Cardiac septum (tissue), 1 donor: ENCODE measurements around the gene ATP13A2. TPM values are rescaled to one million over a fixed set of nuclear protein-coding genes. Genes with fewer than 3 reads are reported as not detected.

Experiments used
- DNase-seq: peaks from one replicate; pipeline ENCODE4 v3.0.0-alpha.2; 2020; ENCODE audit warnings: low spot score
- intact Hi-C: fragments of 100-400 bp; cut with DNase I; formaldehyde crosslinking; loops from one replicate; pipeline ENCODE4 v1.14.0; 2022
- total RNA-seq: library from RNA; stranded (reverse); fragmentation: NEBNext Ultra II Directional; extraction: Animal tissue kit (Norgen Biotek cat#: 25700); gene quantifications from one replicate; pipeline ENCODE4 v1.2.1, GENCODE V29; 2021
- donor health status: DM: no; HTN: no; CAD: no.

Gene ATP13A2
- total RNA-seq, 1 donor from 2014 or later: 13.3 TPM

- DNase-seq: no peak
- intact Hi-C loops: no loop called here
Observed at GRCh38 chr1:16982902-16983301, 28.8 kb downstream of the ATP13A2 start.

- intact Hi-C loops: no loop called here
- DNase-seq: no peak
Observed at GRCh38 chr1:16981269-16981849, 30.4 kb downstream of the ATP13A2 start.

DNA sequence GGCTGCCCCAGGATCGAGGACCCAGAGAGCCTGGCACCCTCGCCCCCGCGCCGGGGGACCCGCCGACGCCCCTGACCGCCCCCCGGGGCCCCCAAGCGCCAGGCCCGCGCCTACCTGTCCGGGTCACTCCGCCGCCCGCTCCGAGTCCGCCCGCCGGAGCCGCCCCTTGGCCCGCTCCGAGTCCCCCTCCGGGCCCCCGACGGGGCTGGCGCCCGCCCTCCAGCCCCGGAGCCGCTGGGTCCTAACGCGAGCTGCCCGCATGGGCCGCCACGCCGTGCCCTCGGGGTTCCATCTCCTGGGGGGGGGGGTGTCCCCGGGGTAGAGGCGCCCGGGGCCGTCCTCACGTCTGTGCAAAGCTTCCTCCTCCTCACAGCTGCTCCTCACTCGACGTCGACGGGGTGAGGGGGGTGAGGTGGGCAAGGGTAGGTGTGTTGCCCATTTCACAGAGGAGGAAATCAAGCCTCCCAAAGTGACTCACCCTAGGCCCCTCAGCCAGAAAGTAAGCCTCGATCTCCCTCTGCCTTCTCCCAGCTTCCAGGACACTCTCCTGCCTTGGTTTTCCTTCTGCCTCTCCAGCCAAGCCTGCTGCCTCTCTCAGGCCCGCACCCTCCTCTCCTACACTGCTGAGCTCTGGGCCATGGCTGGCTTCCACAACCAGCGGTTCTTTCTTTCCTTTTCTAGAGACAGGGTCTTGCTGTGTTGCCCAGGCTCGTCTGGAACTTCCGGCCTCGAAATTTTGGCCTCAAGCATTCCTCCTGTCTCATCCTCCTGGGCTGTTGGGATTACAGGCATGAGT lies 31.1 kb downstream of the ATP13A2 start, which contains the start of gene MFAP2:
MFAP2 (minus strand) TSS at position 148 of the 796 bp plus-strand sequence. CDS start 2,347 bp downstream, outside the sequence.
- DNase-seq: no peak
- intact Hi-C loops: no loop called here

DNA sequence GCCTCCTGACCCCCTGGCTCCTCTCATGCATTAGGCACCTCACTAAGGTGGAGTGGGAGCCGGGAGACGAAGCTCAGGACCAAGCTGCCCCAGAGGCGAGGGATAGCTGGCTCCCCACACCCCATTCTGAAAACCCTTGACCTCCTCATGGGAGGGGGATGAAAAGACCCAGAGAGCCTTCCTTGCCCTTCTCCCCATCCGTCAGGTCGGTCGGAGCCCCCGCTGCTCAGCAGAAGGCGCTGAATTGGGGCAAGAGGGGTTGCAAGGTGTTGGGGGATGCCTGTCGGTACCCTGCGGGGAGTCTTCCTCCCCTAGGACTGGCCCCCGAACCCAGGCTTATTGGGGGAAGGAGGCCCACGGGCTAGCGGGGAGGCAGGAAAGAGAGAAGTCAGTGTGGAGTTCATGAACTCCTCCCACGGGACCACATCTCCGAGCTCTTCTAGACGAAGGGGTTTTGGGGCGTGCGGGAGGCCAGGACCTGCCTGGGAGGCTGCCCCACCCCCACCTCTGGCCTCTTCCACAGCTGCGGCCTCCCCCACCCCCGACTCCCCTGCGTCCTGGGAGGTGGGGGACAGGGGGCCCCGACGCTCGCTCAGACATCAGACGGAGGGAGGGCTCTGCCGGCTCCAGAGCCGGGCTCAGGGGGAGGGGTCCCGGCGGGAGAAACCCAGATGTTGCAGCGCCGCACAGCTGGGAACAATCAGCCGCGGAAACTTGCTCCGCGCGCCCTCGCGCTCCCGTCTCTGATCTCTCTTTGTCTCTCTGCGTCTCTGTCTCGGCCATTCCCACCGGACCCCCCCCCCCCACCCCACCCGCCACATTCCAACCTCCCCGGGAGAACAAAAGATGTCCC lies 32.0 kb downstream of the ATP13A2 start:
- DNase-seq: no peak
- intact Hi-C loops: no loop called here

DNA sequence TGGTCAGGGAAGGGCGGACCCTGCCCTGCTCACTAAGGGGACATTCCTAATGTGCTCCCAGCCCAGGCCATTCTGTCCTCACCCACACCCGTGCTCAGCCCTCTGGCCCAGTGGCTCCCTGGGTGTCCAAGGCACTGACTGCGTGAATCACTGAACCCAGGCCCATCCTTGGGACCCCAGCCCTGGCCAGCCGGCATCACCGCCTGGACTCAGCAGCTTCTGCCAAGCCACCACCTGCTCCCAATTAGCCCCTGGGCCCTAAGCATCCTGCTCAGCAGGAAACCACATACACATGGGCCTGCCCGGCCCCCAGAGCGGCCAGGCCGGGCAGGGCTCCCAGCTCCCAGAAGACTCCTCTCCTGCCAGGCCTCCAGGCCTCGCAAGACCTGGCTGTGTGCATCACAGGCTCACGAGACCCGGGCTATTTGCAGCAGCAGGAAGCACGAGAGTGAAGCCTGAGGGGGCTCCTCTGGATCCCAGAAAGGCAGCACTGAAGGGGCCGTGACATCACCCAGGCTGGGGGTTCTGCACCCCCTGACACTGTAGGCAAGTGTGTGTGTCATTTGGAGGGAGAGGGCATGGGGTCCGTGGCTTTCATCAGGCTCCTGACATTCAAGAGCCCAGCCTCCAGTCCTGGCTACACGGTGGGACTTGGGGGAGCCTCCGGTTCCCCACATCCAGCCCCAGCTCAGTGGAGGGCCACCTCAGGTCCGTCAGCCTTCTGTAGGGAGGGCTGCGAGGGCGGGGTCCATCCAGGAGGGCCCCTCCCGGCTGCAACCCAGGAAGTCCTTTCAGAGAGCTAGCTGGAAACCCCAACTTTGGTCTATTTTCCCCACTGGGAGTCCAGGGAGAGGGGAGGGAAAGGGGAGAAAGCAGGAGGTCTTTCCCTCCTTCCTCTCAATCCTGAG lies 32.9 kb downstream of the ATP13A2 start:
- intact Hi-C loops: no loop called here
- DNase-seq: no peak

DNA sequence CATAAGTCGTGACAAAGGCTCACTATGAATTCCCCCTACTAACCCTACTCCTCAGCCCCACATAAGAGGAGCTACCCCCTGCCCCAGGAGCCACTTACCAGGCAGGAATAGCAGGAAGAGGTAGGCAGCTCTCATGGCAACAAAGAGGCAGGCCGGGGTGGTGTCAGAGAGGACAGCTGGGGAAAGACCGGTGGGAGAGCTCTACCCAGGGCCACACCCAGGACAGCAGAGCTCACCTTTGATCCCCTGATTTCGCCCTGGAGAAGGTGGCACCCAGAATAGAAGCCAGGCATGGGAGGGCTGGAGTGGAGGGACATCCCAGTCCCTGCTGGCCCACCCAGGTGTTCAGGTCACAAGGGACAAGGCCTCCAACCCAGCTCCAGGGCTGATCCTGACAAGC lies 33.6 kb downstream of the ATP13A2 start:
- DNase-seq: no peak

GRCh38 chr1:16977377-16977776 lies 34.4 kb downstream of the ATP13A2 start:
- no peak for DNase-seq
- intact Hi-C loops: no loop called here

More for the DNA sequence above, 33.6 kb downstream of the ATP13A2 start:
- intact Hi-C loops: no loop called here

DNA sequence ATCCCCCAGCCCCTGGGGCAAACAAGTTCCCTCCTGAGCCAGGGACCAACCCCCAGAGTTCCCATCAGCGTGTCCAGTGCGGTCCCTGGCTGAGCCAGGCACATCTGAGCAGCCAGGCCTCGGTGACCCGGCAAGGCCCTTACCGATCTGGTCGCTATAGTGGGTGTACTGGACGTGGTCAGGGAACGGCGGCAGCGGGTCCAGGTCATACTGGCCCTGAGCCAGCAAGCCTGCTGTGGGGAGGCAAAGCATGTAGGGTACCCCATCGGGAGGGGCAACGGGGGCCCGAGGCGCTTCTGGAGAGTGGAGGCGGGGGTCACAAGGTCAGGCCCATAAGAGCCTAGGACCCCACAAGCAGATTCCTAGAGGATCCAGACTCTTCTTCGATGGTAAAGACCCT lies 34.8 kb downstream of the ATP13A2 start:
- DNase-seq: no peak
- intact Hi-C loops: no loop called here

- intact Hi-C loops: no loop called here
- DNase-seq: no peak
Observed at GRCh38 chr1:16975838-16976237, 35.9 kb downstream of the ATP13A2 start.

GRCh38 chr1:16975211-16975610 lies 36.5 kb downstream of the ATP13A2 start:
- intact Hi-C loops: no loop called here
- DNase-seq: no peak

- intact Hi-C loops: no loop called here
- DNase-seq: no peak
Observed at GRCh38 chr1:16973215-16973614, 38.5 kb downstream of the ATP13A2 start.

GRCh38 chr1:16972189-16972895 lies 39.4 kb downstream of the ATP13A2 start:
- intact Hi-C loops: no loop called here
- no peak for DNase-seq

DNA sequence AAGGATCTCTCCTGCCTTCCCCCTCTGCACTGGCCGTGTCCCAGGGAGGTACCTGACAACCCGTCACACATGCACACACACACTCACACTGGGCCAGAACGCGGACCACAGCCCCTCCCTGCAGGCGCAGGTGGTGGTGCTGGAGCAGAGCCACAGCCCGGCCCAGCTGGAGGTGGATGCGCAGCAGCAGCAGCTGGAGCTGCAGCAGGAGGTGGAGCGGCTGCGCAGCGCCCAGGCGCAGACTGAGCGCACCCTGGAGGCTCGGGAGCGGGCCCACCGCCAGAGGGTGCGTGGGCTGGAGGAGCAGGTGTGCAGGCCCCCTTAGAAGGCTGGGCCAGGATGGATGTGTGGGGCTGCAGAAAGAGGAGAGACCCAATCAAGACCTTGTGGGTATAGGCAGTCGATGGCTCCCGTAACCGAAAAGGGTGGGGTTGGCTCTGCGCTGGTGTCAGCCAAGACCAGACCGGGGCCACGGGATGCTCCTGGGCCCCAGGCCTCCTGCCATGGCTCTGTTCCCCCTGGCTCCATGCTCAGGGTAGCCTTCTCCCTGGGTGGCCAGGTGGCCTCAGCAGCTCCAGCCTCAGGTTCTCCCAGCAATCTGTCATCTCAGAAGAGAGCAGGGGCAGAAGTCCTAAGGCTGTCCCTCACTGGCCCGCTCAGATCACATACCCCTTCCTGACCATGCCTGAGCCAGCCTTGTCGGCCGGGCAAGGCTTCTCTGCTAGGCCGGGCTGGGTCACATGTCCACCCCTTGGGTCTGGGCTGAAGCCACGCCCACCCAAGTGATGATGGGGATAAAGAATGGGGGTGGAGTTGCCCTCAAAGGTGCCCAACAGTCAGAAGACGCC lies 40.2 kb downstream of the ATP13A2 start:
- DNase-seq: no peak
- intact Hi-C loops: no loop called here

DNA sequence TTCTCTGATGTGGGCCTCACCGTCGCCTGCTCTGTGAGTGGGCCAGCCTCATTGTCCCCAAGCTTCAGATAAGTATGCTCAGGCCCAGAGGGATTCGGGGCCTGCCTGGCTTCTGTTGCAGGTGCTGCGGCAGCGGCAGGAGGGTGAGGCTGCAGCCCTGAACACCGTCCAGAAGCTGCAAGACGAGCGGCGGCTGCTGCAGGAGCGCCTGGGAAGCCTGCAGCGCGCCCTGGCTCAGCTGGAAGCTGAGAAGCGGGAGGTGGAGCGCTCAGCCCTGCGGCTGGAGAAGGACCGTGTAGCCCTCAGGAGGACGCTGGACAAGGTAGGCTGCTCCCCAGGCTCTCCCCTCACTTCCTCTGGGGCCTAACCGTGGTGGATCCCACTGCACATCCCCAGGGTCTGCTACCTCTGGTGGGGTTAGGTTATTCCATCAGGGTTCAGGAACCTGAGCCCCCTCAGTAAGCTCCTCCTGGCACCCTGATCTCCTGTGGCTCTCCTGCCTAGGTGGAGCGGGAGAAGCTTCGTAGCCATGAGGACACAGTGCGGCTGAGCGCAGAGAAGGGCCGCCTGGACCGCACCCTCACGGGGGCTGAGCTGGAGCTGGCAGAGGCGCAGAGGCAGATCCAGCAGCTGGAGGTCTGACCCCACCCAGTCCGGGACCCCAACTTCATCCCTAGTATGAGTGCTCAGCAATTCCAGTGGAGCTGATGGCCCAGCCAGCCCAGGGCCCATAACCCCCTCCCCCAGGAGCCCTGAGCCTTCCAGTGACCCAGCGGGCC lies 41.4 kb downstream of the ATP13A2 start:
- DNase-seq: no peak
- intact Hi-C loops: no loop called here

DNA sequence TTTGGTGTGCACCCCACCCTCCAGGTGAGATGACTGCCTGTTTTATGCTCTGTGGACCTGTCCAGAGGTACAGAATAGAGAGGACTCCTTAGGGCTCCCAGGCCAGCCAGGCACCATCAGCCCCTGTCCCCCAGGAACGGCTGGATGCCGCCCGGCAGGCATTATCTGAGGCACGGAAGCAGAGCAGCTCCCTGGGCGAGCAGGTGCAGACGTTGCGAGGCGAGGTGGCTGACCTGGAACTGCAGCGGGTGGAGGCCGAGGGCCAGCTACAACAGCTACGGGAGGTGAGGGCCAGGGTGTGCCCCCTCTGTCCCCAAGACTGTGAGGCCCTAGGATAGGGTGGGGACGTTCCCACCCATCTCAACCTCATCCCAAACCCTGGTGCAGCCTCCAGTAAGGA lies 42.1 kb downstream of the ATP13A2 start:
- intact Hi-C loops: loop anchor here (5.0 kb wide), 1 partner anchor 43 kb away; the partner anchor contains the start of gene ATP13A2

DNA sequence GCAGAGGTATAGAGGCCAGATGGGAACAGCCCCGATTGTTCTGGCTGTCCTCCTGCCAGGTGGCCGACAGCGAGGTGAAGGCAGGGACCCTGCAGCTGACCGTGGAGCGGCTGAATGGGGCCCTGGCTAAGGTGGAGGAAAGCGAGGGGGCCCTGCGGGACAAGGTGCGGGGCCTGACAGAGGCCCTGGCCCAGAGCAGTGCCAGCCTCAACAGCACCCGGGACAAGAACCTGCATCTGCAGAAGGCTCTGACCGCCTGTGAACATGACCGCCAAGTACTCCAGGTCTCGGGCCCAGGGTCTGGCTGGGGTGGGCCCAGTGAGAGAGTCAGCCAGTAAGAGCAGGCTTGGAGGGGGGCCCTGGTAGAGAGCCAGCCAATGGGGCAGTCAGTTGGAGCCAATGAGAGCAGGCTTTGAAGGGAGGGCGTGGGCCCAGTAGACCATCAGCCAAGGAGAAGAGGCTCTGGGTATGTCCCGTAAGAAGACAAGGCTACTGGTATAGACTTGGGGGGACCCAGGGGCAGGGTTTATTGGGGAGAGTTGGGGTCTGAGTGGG lies 42.6 kb downstream of the ATP13A2 start:
- intact Hi-C loops: loop anchor here (5.0 kb wide), 1 partner anchor 43 kb away; the partner anchor contains the start of gene ATP13A2
- DNase-seq: no peak

More for the DNA sequence above, 42.1 kb downstream of the ATP13A2 start:
- DNase-seq: no peak
